SKM-1 (cell line): ENCODE measurements around the gene ATF7.

Experiments used
- DNase-seq: peaks from one replicate; lab custom pipeline; 2025; ENCODE audit not compliant: unreplicated experiment; lab: John Stamatoyannopoulos, UW

ATF7 gene

GRCh38 chr12:53463802-53464560, 162.2 kb downstream of the ATF7 start:
- DNase-seq: no peak

GRCh38 chr12:53462935-53463334, 163.2 kb downstream of the ATF7 start:
- no peak for DNase-seq

GRCh38 chr12:53461591-53461990, 164.6 kb downstream of the ATF7 start:
- DNase-seq: no peak

GRCh38 chr12:53461059-53461458, 165.1 kb downstream of the ATF7 start:
- DNase-seq: no peak

- DNase-seq: no peak
These were observed 167.1 kb downstream of the ATF7 start for GRCh38 chr12:53459097-53459496.
